ENCODE results near the gene CCDC137.
A peak's percentile ranks its signal among the peaks of the same experiment; 100 is the strongest.

Gene CCDC137

DNA sequence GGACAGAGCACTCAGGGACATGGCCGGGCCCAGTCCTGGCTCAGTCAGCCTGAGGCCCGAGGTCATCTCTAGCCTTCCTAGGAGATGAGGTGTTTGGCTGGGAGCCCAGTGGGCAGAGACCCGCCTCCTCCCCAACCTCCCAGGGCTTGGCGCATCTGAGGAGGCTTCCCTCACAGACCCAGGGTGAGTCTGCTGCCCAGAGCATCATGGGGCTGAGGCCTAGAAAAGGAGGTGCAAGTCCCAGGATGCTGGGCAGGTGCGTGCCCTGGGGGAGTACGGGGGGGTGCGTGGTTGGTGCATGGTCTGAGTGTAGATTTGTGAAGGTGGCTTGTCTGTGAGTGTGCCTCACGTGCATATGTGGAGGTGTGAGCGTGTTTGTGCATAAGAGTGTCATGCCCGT, 14.8 kb upstream of the CCDC137 start:
- DNase-seq: peak; percentile 69

DNA sequence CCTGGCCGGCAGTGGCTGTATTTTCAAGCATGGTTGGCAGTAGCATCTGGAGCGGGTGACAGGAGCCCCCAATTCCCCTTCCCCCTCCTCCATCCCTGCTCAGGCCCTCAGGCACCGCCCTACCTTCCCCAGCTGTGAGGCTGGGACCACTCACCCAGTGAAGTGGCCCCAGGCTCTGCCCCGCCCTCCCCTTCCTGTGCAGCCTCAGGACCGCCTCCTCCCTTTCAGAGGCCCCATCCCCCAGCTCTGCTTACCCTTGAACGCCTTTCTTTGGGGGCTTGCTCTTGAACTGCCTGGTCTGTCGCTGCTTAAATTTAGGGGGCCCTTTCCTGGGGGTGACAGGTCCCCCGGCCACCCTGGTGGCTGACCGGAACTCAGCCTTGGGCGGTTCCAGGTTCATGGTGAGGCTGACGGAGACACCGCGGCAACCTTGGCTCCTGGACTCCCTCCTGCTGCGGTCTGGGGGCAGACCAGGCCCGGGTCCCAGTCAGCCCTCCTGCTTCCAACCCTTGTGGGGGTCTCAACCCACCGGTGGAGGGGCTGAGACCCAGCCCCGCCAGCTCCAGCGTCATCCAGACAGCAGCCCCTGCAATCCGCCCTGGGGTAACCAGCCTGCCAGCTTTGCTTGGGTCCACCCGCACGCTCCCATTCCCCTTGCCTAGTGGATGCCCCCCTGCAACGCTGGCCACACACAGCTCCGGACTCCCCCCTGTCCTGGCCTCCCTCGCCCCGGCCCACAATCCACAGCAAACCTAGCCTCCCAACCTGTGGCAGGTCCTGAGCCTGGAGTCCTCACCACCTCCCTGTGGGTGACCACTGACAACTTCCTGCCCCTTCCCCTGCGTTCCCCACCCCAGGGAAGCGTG, 13.4 kb upstream of the CCDC137 start:
- DNase-seq: no peak

DNA sequence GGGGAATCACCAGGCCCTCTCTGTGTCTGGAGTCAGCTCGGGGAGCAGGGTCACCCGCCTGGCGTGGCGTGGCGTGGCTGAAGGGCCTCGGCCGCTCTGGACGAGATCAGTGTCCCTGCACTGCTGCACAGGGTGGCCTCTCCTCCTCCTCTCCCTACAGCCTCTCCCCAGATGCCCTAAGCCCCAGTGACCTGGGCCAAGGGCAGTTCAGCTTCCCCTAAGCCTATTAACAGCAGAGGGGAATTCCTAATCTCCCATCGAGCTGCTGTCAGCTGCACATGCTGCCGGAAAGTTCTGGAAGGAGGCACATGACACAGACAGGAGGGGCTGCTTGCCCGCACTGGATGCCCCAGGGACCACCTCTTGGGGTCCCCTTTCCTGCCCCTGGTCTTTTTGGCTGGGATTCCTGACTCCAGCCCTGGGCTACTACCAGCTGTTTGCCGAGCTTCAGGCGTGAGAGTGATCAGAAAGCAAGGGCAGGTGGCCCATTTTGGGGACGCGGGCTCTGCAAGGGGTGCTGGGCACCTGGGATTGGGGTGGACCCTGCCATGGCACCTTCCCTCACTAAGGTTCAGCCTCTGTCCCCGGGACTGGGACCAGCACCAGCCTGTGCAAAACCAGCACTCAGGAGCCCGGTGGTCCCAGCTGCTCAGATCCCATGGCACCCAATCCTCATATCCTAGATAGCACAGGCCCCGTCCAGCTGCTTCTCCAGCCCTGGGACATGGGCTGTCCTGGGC, 11.0 kb upstream of the CCDC137 start:
- DNase-seq: no peak

DNA sequence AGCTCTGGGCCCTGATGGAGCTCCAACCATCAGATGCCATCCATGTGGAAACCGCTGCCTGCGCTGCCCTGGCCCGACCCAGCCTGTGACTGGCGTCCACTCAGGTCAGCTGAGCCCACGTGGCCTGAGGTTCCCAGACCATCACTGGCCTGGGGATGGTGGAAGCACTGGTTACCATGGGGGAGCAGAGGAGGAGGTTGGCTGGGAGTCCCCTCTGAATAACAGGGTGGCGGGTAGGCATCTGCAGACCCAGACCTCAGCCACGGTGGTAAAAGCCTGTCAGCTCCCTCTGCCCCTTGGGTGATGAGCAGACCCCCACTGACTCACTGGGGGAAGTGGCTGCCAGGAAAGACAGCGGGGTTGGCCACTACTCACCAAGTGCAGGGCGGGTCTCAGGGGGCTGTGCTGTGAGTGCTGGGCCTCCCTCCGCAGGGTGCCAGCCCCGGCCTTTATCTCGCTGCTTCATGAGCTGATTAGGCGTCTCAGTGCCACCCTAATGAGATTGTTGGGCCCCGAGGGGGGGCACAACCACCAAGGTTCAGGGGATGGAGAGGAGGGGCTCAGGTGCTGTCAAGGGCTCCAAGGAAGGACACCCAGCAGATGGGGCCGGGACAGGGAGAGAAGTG, 10.3 kb upstream of the CCDC137 start, which contains the start of gene PDE6G:
Gene PDE6G, minus strand, starts transcription at position 425 of the 626 bp plus-strand sequence. CDS start 3,237 bp downstream, outside the sequence.
- DNase-seq: no peak

DNA sequence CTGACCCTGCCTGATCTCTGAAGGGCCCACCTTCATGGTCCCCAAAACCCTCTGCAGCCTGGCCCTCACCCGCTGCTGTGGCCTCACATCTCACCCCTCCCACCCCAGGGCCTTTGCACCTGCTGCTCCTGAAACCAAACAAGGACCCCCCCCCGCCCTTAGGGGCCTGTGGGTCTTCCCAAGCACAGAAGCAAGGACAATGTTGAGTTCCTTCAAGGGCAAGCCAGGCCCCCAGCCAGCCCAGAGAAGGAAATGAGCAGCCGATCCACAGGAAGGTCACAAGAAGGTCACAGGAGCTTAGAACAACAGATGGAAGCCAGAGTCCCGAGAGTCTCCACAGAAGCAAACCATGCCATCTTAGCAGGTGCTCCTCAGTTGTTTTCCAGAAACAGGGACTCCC, 9.7 kb upstream of the CCDC137 start:
- no peak for DNase-seq

DNA sequence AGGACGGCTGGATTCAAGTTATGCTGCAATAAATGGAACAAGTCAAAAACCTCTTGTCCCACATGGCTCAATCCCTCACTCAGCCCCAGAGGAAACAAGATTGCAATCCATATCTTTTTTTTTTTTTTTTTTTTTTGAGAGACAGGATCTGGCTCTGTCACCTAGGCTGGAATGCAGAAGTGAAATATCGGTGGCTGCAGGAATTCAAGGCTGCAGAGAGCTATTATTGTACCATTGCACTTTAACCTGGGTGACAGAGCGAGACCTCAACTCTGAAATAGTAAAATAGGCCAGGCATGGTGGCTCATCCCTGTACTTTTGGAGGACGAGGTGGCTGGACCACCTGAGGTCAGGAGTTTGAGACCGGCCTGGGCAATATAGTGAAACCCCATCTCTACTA, 7.5 kb upstream of the CCDC137 start:
- DNase-seq: no peak

DNA sequence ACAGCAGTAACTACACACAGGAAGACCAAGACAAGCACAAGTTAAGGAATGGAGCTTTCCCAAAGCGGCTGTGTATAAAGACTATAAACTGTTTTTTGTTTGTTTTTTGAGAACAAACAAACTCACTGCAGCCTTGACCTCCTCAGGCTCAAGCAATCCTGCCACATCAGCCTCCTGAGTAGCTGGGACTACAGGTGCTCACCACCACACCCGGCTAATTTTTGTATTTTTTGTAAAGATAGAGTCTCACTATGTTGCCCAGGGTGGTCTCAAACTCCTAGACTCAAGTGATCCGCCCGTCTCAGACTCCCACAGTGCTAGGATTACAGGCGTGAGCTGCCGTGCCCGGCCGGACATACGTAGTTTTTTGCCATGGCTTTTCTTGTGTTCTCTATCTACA, 6.1 kb upstream of the CCDC137 start:
- DNase-seq: no peak

DNA sequence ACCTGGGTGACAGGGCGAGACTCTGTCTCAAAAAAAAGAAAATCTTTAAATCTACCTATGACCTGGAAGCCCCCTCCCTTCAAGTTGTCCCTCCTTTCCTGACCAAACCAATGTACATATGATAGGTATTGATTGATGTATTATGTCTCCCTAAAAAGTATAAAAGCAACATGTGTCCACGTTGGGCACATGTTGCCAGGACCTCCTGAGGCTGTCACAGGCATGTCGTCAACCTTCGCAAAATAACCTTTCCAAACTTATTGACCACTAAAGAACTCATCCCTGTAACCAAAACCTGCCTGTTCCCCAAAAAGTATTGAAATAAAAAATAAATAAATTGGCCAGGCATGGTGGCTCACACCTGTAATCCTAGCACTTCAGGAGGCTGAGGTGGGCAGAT, 4.5 kb upstream of the CCDC137 start:
- DNase-seq: no peak

DNA sequence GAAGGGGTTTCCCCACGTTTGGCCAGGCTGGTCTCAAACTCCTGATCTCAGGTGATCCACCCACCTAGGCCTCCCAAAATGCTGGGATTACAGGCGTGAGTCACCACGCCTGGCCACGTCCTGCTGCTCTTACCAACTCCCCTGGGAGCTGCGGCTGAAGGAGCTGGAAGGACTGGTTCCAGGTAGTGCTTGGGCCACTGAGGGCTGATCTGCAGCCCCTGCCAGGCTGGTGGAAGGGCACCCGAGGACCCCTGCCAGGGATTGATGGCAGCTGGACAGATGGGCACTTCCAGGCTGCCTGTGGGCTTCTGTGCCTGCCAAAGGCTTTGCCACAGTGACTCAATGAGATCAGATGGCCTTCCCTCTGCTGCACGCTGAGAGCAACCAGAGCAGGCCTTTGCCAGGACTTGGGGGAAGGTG, 2.5 kb upstream of the CCDC137 start:
- no peak for DNase-seq

DNA sequence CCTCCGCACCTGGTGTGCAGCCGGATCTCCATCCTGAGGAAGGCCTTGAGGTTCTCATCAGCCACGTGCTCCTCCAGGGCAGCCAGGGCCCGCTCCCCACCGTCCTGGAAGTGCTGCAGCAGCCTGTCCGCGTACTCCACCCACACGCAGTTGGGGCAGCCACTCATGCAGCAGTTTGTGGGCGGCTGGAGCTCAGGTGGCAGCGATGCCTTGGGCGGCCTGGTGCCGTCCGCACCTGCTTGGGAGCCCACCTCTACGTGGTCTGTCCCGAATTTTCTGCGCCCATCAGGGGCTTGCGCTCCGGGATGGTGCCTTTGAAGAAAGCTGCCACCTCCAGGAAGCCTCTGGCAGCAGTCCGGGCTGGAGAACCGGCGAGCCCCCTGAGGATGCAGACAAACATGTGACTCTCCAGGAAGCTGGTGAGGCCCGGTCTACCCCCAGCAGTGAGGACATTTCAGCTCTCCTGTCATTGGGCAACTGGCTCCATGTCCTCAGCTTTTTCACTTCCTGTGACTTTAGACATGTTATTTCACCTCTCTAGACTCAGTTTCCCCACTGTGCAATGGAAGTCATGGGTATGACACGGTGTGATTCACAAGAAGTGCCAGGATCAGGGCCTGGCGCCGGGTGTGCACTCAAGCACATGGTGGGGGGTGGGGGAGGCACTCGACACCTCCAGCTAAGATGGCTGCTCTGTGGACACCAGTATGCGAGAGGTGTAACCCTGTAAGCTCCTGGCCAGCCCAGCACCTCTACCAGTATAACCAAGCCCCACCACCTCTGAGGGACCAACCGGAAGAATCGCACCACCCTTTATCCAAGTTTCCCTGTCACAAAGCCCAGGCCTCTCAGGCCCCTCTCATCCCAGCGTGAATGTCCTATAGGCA, 1.1 kb upstream of the CCDC137 start:
- DNase-seq: peak; percentile 22

DNA sequence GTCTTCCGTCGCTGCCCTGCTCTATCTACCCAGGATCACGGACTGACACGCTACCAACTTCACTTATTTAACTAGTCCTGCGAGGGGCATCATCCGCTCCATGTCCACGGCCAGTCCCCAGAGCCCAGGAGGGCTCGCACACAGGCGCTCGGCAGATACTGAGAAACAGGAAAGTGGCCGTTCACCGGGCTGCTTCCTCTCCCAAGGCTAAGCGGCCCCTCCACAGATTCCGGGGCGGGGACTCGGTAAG, 520 bp upstream of the CCDC137 start:
- no peak for DNase-seq

DNA sequence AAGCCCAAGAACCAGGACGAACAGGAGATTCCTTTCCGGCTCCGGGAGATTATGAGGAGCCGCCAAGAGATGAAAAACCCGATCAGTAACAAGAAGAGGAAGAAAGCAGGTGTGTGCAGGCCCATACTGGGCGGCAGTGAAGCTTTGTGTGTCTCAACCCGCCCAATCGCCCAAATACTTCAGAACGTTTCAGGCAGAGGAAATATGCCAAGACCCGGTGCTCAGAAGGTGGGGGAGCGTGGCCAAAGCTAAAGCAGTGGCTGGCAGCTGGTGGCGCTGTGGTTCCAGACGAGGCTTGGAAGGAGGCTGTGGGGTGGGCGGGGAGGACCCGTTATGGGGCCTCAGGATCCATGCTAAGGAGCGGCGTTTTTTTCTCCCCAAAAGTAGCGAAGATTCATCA, 1.2 kb downstream of the CCDC137 start:
- DNase-seq: no peak

DNA sequence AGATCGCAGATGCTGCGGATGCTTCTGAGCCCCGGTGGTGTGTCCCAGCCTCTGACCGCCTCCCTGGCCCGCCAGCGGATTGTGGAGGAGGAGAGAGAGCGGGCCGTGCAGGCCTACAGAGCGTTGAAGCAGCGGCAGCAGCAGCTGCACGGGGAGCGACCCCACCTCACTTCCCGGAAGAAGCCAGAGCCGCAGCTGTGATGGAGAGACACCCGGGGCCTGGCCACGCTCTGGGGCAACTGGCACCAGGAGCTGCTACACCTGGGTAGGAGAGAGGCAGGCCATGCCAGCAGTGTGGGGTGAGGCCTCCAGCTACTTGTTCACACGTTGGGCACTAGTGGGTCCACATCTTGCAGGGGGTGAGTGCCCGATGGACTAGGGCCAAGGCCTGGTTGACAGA, 6.0 kb downstream of the CCDC137 start:
- no peak for DNase-seq

DNA sequence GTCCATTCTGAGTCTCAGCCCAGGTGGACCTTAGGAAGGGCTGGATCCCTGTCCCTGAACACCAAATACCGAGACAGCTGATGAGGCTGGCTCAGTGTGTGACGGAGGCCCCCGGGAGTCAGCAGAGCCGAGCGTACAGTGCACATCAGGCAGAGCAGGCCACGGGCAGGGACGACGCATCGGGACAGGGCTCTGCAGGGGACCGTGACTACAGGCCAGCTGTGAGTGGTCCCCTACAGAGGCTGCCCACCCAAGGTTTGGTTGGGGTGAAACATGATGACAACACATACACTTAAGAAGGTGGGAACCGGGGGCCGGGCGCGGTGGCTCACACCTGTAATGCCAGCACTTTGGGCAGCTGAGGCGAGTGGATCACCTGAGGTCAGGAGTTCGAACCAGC, 6.4 kb downstream of the CCDC137 start:
- no peak for DNase-seq

DNA sequence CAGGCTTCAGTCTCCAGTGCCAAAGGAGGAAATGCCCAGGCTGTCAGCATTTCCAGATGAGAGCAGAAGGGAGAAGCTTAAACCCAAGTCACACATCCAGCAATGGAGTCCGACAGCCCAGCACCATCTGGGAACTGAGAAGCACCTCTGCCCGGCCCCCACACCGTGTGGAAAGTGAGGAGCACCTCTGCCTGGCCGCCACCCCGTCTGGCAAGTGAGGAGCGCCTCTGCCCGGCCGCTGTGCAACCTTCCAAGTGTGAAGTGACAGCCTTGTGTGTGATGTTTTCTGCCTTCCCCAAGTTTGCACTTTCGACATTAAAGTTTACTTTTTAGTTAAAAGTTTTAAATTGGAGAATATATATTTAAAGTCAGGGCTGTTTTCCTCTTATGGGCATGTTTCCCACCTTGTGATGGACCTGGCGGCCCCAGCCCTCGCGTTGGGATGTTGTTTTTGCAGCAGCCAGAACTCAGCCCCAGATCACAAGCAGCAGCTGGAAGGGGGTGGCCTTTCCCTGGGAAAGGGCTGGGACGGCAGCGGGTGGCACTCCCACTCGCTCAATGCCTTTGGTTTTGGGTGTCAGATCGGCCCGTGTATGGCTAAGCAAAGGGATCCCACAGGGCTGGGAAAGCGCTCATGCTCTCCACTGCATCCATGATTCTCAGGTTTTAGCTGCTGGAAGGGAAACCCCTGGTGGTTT, 7.2 kb downstream of the CCDC137 start:
- DNase-seq: no peak

DNA sequence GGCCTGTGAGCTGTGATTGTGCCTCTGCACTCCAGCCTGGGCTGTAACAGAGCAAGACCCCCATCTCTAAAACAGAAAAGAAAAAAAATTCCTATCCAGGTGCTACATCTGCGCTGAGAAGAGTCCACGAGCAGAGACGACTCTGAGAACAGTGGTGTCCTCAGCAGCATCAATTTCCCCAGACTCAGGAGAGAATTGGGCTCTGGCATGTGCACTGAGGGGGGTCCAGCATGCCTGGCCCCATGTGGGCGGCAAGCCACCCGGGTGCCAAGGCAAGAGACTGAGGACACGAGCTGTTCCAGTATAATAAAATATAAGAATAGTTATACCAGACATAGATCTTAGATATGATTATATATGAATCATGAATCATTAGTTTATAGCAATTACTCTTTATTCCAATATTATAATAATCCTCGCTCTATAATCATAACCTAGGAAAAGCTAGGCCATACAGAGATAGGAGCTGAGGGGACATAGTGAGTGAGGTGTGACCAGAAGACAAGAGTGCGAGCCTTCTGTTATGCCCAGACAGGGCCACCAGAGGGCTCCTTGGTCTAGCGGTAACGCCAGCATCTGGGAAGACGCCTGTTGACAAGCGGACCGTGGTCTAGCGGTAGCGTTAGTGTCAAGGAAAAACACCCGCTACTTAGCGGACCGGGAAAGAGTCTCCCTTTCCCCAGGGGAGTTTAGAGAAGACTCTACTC, 9.1 kb downstream of the CCDC137 start:
- peak; percentile 10 for DNase-seq

DNA sequence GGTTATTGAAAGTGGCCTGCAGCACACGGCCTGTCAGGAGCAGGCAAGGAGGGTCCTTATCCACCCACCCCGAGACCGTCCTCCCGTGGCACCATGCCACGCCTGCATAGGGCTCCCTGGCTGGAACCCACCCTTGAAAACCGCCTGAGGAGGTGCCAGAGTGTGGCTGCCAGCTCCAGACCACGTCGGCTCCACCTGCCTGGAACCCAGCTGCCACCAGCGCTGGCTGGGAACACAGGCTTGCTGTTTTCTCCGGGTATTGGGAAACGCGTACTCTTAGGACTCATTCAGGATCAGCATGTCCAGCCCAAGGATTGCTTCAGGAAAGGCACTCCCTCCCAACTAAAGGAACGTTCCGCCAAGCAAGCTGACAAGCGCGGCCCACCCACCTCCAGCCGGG, 10.4 kb downstream of the CCDC137 start:
- no peak for DNase-seq

DNA sequence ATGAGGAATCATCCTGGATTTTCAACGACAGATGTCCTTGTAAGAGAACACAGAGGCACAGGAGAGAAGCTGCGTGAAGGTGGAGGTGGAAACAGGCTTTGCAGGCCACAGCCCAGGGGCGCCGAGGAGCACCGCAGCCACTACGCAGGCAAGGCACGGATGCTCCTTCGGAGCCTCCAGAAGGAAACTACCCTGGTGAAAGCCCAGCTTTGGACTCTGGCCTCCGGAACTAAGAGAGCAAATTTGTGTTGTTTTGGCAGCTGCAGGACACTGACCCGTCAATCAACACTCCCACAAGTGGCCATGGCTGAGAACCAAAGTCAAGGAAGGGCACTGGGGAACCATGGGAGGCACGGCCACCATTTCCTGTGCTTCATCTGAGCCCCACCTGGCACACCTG, 13.6 kb downstream of the CCDC137 start:
- no peak for DNase-seq

DNA sequence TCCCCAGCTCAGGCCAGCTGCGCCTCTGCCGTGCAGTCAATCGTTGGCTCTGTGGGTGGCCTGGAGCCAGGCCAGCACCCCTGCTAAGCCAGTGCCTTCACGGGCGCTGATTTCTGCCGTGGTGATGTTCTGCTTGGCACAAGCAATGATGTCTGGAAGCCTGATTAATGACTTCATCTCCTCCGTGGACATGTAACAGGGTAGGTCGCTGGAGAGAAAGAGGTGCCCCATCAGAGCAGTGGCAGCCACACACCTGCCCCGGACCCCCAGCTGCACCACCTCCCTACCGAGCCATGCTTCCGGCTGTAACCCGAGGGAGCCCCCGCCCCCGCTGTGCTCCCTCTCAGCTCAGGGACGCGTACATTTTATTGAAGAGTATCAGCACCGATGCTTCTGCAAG, 15.1 kb downstream of the CCDC137 start:
- no peak for DNase-seq

DNA sequence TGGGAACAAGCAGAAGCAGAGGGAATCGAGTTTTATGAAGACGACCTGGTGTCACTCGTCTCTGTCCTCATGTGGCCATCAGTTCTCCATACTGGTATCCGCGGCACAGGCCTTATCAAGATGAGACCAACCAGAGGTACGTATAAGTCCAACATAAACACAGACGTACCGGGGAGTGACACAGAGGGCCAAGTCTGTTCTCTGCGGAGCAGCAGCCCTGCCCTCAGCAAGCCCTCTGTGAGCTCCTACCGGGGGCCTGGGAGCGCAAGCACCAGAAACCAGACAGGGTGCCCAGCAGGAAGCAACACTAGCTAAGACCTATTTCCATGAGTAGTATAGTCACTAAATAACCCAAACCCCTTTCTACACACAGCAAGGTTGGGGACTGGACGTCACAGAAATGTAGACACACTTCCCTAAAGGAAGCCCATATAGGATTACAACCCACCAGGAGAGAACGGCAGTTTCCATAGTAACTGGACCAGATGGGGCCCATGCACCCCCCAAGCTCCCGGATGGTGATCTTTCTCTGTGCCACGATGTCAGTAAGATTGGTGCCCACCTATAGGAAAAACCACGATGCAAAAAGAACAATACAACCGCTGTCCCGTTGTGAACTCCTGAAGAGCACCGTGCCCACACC, 16.1 kb downstream of the CCDC137 start:
- DNase-seq: peak; percentile 20

DNA sequence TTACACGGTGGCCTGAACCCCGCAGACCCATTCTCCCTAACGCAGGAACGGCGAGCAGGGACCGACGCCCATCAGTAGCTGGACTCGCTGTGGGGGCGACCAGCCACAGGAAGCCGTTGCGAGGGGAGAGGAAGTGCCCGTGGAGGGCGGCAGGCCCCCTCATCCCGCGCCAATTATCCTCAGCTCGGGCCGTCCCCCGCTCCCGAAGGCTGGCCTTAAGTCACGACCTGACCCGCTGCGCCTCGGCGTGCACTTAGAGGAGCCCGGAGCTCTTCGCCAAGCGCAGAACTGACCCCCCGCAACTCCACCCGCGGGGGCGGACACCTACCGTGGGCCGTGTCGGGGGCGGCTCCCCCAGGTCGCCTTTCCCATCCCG, 16.7 kb downstream of the CCDC137 start:
- DNase-seq: no peak

Measured in fibroblast of skin of right quadriceps (primary cell).